H1 (cell line): ENCODE measurements around the gene HACD4. TPM values are rescaled to one million over a fixed set of nuclear protein-coding genes. Genes with fewer than 3 reads are reported as not detected.

Source experiments
- CTCF ChIA-PET: fragments of 300-600 bp; sonication (Branson Sonifier 250); formaldehyde crosslinking; loops from one replicate; lab custom pipeline; 2021; ENCODE audit not compliant: partially characterized antibody; lab: Charles Lee
- POLR2A ChIA-PET: fragments of 300-600 bp; sonication (Branson Sonifier 250); formaldehyde crosslinking; loops from one replicate; lab custom pipeline; 2021; ENCODE audit warnings: inconsistent platforms; ENCODE audit not compliant: partially characterized antibody; lab: Charles Lee
- DNase-seq, 2 experiments: peaks; one replicate each; pipeline versions ENCODE4 v3.0.0 to v3.0.0-alpha.2; 2010 to 2022; ENCODE audit warnings: low spot score in 2 of 2, low read depth in 1 of 2, mixed read lengths in 1 of 2
- FAIRE-seq: peaks from 2 replicates; lab custom pipeline; 2011; peaks lifted over from hg19 to GRCh38; lab: Jason Lieb, UNC
- H2AFZ ChIP-seq: 2 replicates; pipeline ENCODE4 v1.8.1; 2012; ENCODE audit warnings: low read length, inconsistent platforms
- H2AK5ac ChIP-seq: 2 replicates; pipeline ENCODE4 v1.6.1; 2013; ENCODE audit warnings: low read depth, low read length
- H2BK120ac ChIP-seq: replicated peaks from 2 replicates; pipeline ENCODE3; 2013; ENCODE audit warnings: low read depth, low read length, inconsistent platforms
- H2BK12ac ChIP-seq: 2 replicates; pipeline ENCODE4 v1.6.1; 2013; ENCODE audit warnings: low read depth, low read length
- H2BK15ac ChIP-seq: 2 replicates; pipeline ENCODE4 v1.6.1; 2013; ENCODE audit warnings: low read length
- H2BK20ac ChIP-seq: 2 replicates; pipeline ENCODE4 v1.6.1; 2013; ENCODE audit warnings: low read length
- H2BK5ac ChIP-seq: 2 replicates; pipeline ENCODE4 v1.6.1; 2013; ENCODE audit warnings: low read depth, low read length
- H3K14ac ChIP-seq: 2 replicates; pipeline ENCODE4 v1.6.1; 2013; ENCODE audit warnings: inconsistent platforms; ENCODE audit not compliant: insufficient read length
- H3K18ac ChIP-seq: 2 replicates; pipeline ENCODE4 v1.6.1; 2013; ENCODE audit warnings: low read length; ENCODE audit errors: extremely low read depth
- H3K23ac ChIP-seq: 2 replicates; pipeline ENCODE4 v1.6.1; 2013; ENCODE audit warnings: inconsistent platforms; ENCODE audit not compliant: insufficient read length
- H3K23me2 ChIP-seq: 2 replicates; pipeline ENCODE4 v1.6.1; 2013; ENCODE audit warnings: low read depth, low read length
- H3K27ac ChIP-seq: 2 replicates; pipeline ENCODE4 v1.6.1; 2011; ENCODE audit warnings: low read depth, low read length, inconsistent platforms
- H3K27me3 ChIP-seq, 4 experiments: replicated peaks in 1 of 4; 1 replicate in 1 of 4; 2 replicates in 3 of 4; pipeline versions ENCODE4 v1.6.1 to v1.8.1; 2011 to 2013; ENCODE audit warnings: low read length in 3 of 4, mild to moderate bottlenecking in 3 of 4, inconsistent platforms in 2 of 4, mixed read lengths in 2 of 4, moderate library complexity in 1 of 4; ENCODE audit not compliant: control insufficient read depth in 3 of 4, insufficient read depth in 3 of 4; ENCODE audit errors: extremely low read depth in 1 of 4
- H3K36me3 ChIP-seq, 4 experiments: 2 replicates each; pipeline versions ENCODE4 v1.6.1 to v1.8.1; 2011 to 2013; ENCODE audit warnings: mild to moderate bottlenecking in 4 of 4, low read length in 3 of 4, moderate library complexity in 2 of 4, control low read depth in 1 of 4, inconsistent platforms in 1 of 4; ENCODE audit not compliant: insufficient read depth in 4 of 4, control insufficient read depth in 2 of 4
- H3K4ac ChIP-seq: replicated peaks from 2 replicates; pipeline ENCODE3; 2013; ENCODE audit warnings: low read length, low read depth, mixed read lengths, inconsistent platforms; ENCODE audit not compliant: insufficient read length
- H3K4me1 ChIP-seq, 4 experiments: replicated peaks in 1 of 4; 1 replicate in 1 of 4; 2 replicates in 3 of 4; pipeline versions ENCODE4 v1.6.1 to v1.8.1; 2011 to 2013; ENCODE audit warnings: low read length in 3 of 4, inconsistent platforms in 2 of 4, mixed read lengths in 1 of 4; ENCODE audit not compliant: insufficient read depth in 4 of 4, control insufficient read depth in 3 of 4
- H3K4me2 ChIP-seq, 2 experiments: 2 replicates each; pipeline versions ENCODE4 v1.6.1 to v1.8.1; 2011 to 2013; ENCODE audit warnings: low read depth in 2 of 2, low read length in 2 of 2, control low read depth in 1 of 2, inconsistent platforms in 1 of 2, mild to moderate bottlenecking in 1 of 2; ENCODE audit not compliant: insufficient read depth in 1 of 2
- H3K4me3 ChIP-seq, 4 experiments: fragments of 200-600, 300-600 bp in 1 of 4; sonication (generic), shearing (Covaris generic), sonication (Bioruptor Twin) in 1 of 4; 2 replicates each; pipeline versions ENCODE4 v1.5.1 to v1.8.1; 2011 to 2016; ENCODE audit warnings: low read length in 4 of 4, low read depth in 3 of 4, control low read depth in 2 of 4, inconsistent platforms in 2 of 4, mild to moderate bottlenecking in 2 of 4, mixed read lengths in 1 of 4, moderate library complexity in 1 of 4; ENCODE audit not compliant: insufficient read depth in 2 of 4; ENCODE audit errors: extremely low read depth in 1 of 4
- H3K56ac ChIP-seq: replicated peaks from 2 replicates; pipeline ENCODE3; 2013; ENCODE audit warnings: low read depth, mild to moderate bottlenecking, mixed read lengths, low read length, inconsistent platforms; ENCODE audit not compliant: insufficient read length
- H3K79me1 ChIP-seq: 2 replicates; pipeline ENCODE4 v1.6.1; 2013; ENCODE audit warnings: low read depth, low read length, control low read depth
- H3K79me2 ChIP-seq, 2 experiments: 2 replicates each; pipeline versions ENCODE4 v1.6.1 to v1.8.1; 2012 to 2013; ENCODE audit warnings: low read length in 2 of 2, mild to moderate bottlenecking in 2 of 2, inconsistent platforms in 1 of 2; ENCODE audit not compliant: insufficient read depth in 2 of 2, control insufficient read depth in 1 of 2
- H3K9ac ChIP-seq, 4 experiments: replicated peaks in 1 of 4; 1 replicate in 1 of 4; 2 replicates in 3 of 4; pipeline versions ENCODE4 v1.6.1 to v1.8.1; 2011 to 2013; ENCODE audit warnings: low read depth in 3 of 4, low read length in 3 of 4, control low read depth in 2 of 4, mild to moderate bottlenecking in 2 of 4, moderate library complexity in 2 of 4, inconsistent platforms in 1 of 4; ENCODE audit errors: extremely low read depth in 1 of 4
- H3K9me3 ChIP-seq, 2 experiments: 2 replicates each; pipeline versions ENCODE4 v1.6.1 to v1.8.1; 2012 to 2013; ENCODE audit warnings: mild to moderate bottlenecking in 2 of 2, moderate library complexity in 2 of 2, control low read depth in 1 of 2, inconsistent platforms in 1 of 2, low read depth in 1 of 2, low read length in 1 of 2, mixed read lengths in 1 of 2; ENCODE audit not compliant: insufficient read depth in 2 of 2
- H4K20me1 ChIP-seq, 2 experiments: replicated peaks in 1 of 2; 2 replicates each; pipeline versions ENCODE3 to v1.8.1; 2011 to 2013; ENCODE audit warnings: inconsistent platforms in 2 of 2, low read length in 2 of 2, mild to moderate bottlenecking in 1 of 2; ENCODE audit not compliant: insufficient read depth in 2 of 2, control insufficient read depth in 1 of 2
- H4K5ac ChIP-seq: 2 replicates; pipeline ENCODE4 v1.6.1; 2013; ENCODE audit warnings: low read length, low read depth, mixed read lengths, inconsistent platforms; ENCODE audit not compliant: insufficient read length
- H4K8ac ChIP-seq: 2 replicates; pipeline ENCODE4 v1.8.0; 2013; ENCODE audit warnings: mild to moderate bottlenecking, moderate library complexity, low read length, inconsistent platforms; ENCODE audit not compliant: insufficient read depth; ENCODE audit errors: extremely low read depth
- H4K91ac ChIP-seq: replicated peaks from 2 replicates; pipeline ENCODE3; 2013; ENCODE audit warnings: low read length, mixed read lengths, inconsistent platforms; ENCODE audit not compliant: insufficient read length
- BRCA1 ChIP-seq: IDR thresholded peaks from 2 replicates; pipeline ENCODE4 v1.6.1; 2012; ENCODE audit warnings: low read depth, low read length, improper control_type of control experiment
- CTBP2 ChIP-seq: IDR thresholded peaks from 2 replicates; pipeline ENCODE4 v1.7.0; 2011; ENCODE audit warnings: borderline replicate concordance, mild to moderate bottlenecking, moderate library complexity, mixed read lengths, low read length; ENCODE audit not compliant: insufficient read depth, insufficient read length
- EGR1 ChIP-seq: IDR thresholded peaks from 2 replicates; pipeline ENCODE4 v1.6.1; 2011; ENCODE audit warnings: low read depth, low read length, borderline replicate concordance
- EP300 ChIP-seq, 2 experiments: IDR thresholded peaks; 1 replicate in 1 of 2; 2 replicates in 1 of 2; pipeline ENCODE4 v1.6.1; 2011 to 2012; ENCODE audit warnings: low read depth in 2 of 2, low read length in 2 of 2, mild to moderate bottlenecking in 2 of 2, borderline replicate concordance in 1 of 2, inconsistent platforms in 1 of 2, moderate library complexity in 1 of 2
- EZH2 ChIP-seq: fragments of 200-600 bp; sonication (generic); IDR thresholded peaks from 2 replicates; pipeline ENCODE4 v1.7.1; 2012; ENCODE audit warnings: low read depth, mild to moderate bottlenecking, moderate library complexity, low read length, inconsistent platforms; ENCODE audit not compliant: severe bottlenecking
- HDAC6 ChIP-seq: IDR thresholded peaks from one replicate; pipeline ENCODE4 v1.7.1; 2012; ENCODE audit warnings: low read depth, mild to moderate bottlenecking, inconsistent platforms, low read length, moderate library complexity
- JUN ChIP-seq: IDR thresholded peaks from 2 replicates; pipeline ENCODE4 v1.6.1; 2011; ENCODE audit warnings: low read depth, mild to moderate bottlenecking, improper control_type of control experiment, low read length
- JUND ChIP-seq: IDR thresholded peaks from 2 replicates; pipeline ENCODE4 v1.6.1; 2011; ENCODE audit warnings: mild to moderate bottlenecking, improper control_type of control experiment, low read length
- MAFK ChIP-seq: IDR thresholded peaks from 2 replicates; pipeline ENCODE4 v1.6.1; 2012; ENCODE audit warnings: low read depth, mild to moderate bottlenecking, improper control_type of control experiment, low read length
- RNF2 ChIP-seq: fragments of 200-900, 300-1000 bp; sonication (generic); IDR thresholded peaks from 2 replicates; pipeline ENCODE4 v1.7.1; 2016; ENCODE audit warnings: borderline replicate concordance, low read depth, mild to moderate bottlenecking, antibody characterized with exemption, low read length; ENCODE audit not compliant: poor library complexity, severe bottlenecking; ENCODE audit errors: missing control alignments
- SAP30 ChIP-seq: fragments of 300-600 bp; sonication (generic); IDR thresholded peaks from 2 replicates; pipeline ENCODE4 v1.7.1; 2012; ENCODE audit warnings: low read length, moderate library complexity, mild to moderate bottlenecking, inconsistent platforms; ENCODE audit not compliant: insufficient read depth, insufficient replicate concordance
- SIRT6 ChIP-seq: IDR thresholded peaks from one replicate; pipeline ENCODE4 v1.7.1; 2012; ENCODE audit warnings: low read length, inconsistent platforms
- SIX5 ChIP-seq: IDR thresholded peaks from 2 replicates; pipeline ENCODE4 v1.6.1; 2011; ENCODE audit warnings: mild to moderate bottlenecking, low read depth, low read length
- TAF7 ChIP-seq: optimal IDR thresholded peaks from 2 replicates; pipeline ENCODE3; 2011; ENCODE audit warnings: low read depth, mild to moderate bottlenecking, inconsistent platforms, low read length, moderate library complexity, borderline replicate concordance
- TBP ChIP-seq: IDR thresholded peaks from 2 replicates; pipeline ENCODE4 v1.6.1; 2011; ENCODE audit warnings: low read depth, low read length, improper control_type of control experiment
- TCF12 ChIP-seq: IDR thresholded peaks from 2 replicates; pipeline ENCODE4 v1.6.1; 2011; ENCODE audit warnings: low read depth, mild to moderate bottlenecking, low read length
- polyA plus RNA-seq, 7 experiments: library from polyadenylated mRNA; depleted of rRNA in 3 of 7; stranded (reverse) in 5 of 7; unstranded in 2 of 7; fragments of >200 nt in 5 of 7; fragments of 200-250 nt in 2 of 7; gene quantifications; 1 replicate in 5 of 7; 2 replicates in 1 of 7; 4 replicates in 1 of 7; pipeline versions ENCODE4 v1.2.1 to v1.2.3, GENCODE V29; 2011 to 2013; ENCODE audit warnings: missing spikeins in 2 of 7, mixed read lengths in 2 of 7
- total RNA-seq: library from RNA; stranded (reverse); fragmentation: NEBNext Ultra II Directional; extraction: Animal tissue kit (Norgen Biotek cat#: 25700); gene quantifications from 2 replicates; pipeline ENCODE4 v1.2.1, GENCODE V29; 2021

Gene HACD4
- total and polyA plus RNA-seq, 2 of the 8 experiments (the other 6 are each of a cell fraction or from before 2014, with no cell fraction given), result 0.65 to 0.86 TPM

GRCh38 chr9:21070906-21071305 is 39.5 kb upstream of the HACD4 start:
- DNase-seq, result no peak
- Histone ChIP-seq H2BK12ac (no peak overlapping the region), H2BK15ac (no peak overlapping the region), H2AK5ac (no peak overlapping the region), H3K9me3 (no peaks in the 10 kb centered on the region), H3K9ac (no peak overlapping the region), H3K56ac (no peak overlapping the region), H2AFZ (no peak overlapping the region), H4K20me1 (no peaks in the 10 kb centered on the region), H3K27ac (no peak overlapping the region), H3K23ac (no peak overlapping the region), H4K8ac (no peak overlapping the region), H3K18ac (no peak overlapping the region), H3K14ac (no peak overlapping the region), H2BK5ac (no peak overlapping the region), H2BK120ac (no peak overlapping the region), H3K79me1 (no peaks in the 10 kb centered on the region), H3K79me2 (no peaks in the 10 kb centered on the region), H3K27me3 (no peaks in the 10 kb centered on the region), H3K36me3 (no peaks in the 10 kb centered on the region), H2BK20ac (no peak overlapping the region), H3K4ac (no peak overlapping the region), H4K5ac (no peak overlapping the region), H4K91ac (no peak overlapping the region), H3K4me3 (no peak overlapping the region), H3K23me2 (no peaks in the 10 kb centered on the region), H3K4me2 (no peak overlapping the region), H3K4me1 (no peaks in the 10 kb centered on the region)
- FAIRE-seq, result no peak
- POLR2A ChIA-PET, result no interaction called here
- CTCF ChIA-PET, result interaction anchor here (0.8 to 2.4 kb wide), 6 partner anchors 8 to 34 kb away, joined by 3 to 13 read pairs (median 6); no protein-coding TSS in a partner anchor
- TF ChIP-seq SIX5 (no peak), MAFK (no peak), TAF7 (no peak), EGR1 (no peak), BRCA1 (no peak), TCF12 (no peak), JUN (no peak), RNF2 (no peak), EP300 (IDR thresholded peaks at IDR 0.05; ENCODE audit: borderline replicate concordance in 1 of 2, low read depth in 2 of 2, low read length in 2 of 2) (no peak), HDAC6 (no peak), TBP (no peak), JUND (no peak), EZH2 (no peak), CTBP2 (no peak), SIRT6 (no peak), SAP30 (no peak)
